GM23338 (cell line): ENCODE measurements around the gene GRAMD1A. TPM values are rescaled to one million over a fixed set of nuclear protein-coding genes. Genes with fewer than 3 reads are reported as not detected.

ENCODE experiments used
- ATAC-seq: fragments of 200-7000 bp; cut with Tn5 transposase; 3 replicates; pipeline ENCODE4 v1.9.1; 2020
- DNase-seq: peaks from one replicate; pipeline ENCODE4 v3.0.0-alpha.2; 2015; ENCODE audit warnings: low spot score
- H2AFZ ChIP-seq: fragments of 200-600 bp; sonication (generic); 2 replicates; pipeline ENCODE4 v1.8.0; 2016; ENCODE audit warnings: antibody characterized with exemption, mild to moderate bottlenecking, moderate library complexity
- H3F3A ChIP-seq: fragments of 200-600 bp; sonication (generic); replicated peaks from 2 replicates; pipeline ENCODE4 v1.8.0; 2017; ENCODE audit warnings: antibody characterized with exemption, mixed run types, low read depth
- H3K27ac ChIP-seq: fragments of 200-600 bp; sonication (generic); 2 replicates; pipeline ENCODE4 v1.6.1; 2016; ENCODE audit warnings: low read depth
- H3K27me3 ChIP-seq: fragments of 200-600 bp; sonication (generic); 2 replicates; pipeline ENCODE4 v1.8.0; 2016; ENCODE audit warnings: mild to moderate bottlenecking, mixed run types, moderate library complexity; ENCODE audit not compliant: insufficient read depth
- H3K36me3 ChIP-seq: fragments of 200-600 bp; sonication (generic); 2 replicates; pipeline ENCODE4 v1.8.0; 2016; ENCODE audit warnings: mild to moderate bottlenecking; ENCODE audit not compliant: insufficient read depth
- H3K4me1 ChIP-seq: fragments of 200-600 bp; sonication (generic); 2 replicates; pipeline ENCODE4 v1.8.0; 2016; ENCODE audit warnings: mild to moderate bottlenecking, moderate library complexity; ENCODE audit not compliant: insufficient read depth
- H3K4me2 ChIP-seq: fragments of 200-600 bp; sonication (generic); 2 replicates; pipeline ENCODE4 v1.7.1; 2017; ENCODE audit warnings: mixed run types
- H3K4me3 ChIP-seq: fragments of 200-600 bp; sonication (generic); 2 replicates; pipeline ENCODE4 v1.6.1; 2016; ENCODE audit warnings: mixed run types
- H3K79me2 ChIP-seq: fragments of 200-600 bp; sonication (generic); replicated peaks from 2 replicates; pipeline ENCODE4 v1.8.0; 2017; ENCODE audit warnings: mild to moderate bottlenecking; ENCODE audit not compliant: insufficient read depth
- H3K9me2 ChIP-seq: fragments of 200-600 bp; sonication (generic); 2 replicates; pipeline ENCODE4 v1.8.0; 2017; ENCODE audit not compliant: insufficient read depth
- H4K20me1 ChIP-seq: fragments of 200-600 bp; sonication (generic); replicated peaks from 2 replicates; pipeline ENCODE4 v1.8.0; 2017; ENCODE audit warnings: mild to moderate bottlenecking; ENCODE audit not compliant: insufficient read depth
- H3K27ac Mint-ChIP-seq: 2 replicates; pipeline ENCODE4 v1.8.0; 2020; ENCODE audit warnings: inconsistent platforms, mild to moderate bottlenecking, moderate library complexity, mixed read lengths
- H3K27me3 Mint-ChIP-seq: 3 replicates; pipeline ENCODE4 v1.8.0; 2022; ENCODE audit warnings: low read depth, mild to moderate bottlenecking, moderate library complexity, mixed read lengths, inconsistent platforms; ENCODE audit not compliant: insufficient read depth, poor library complexity
- H3K36me3 Mint-ChIP-seq: 3 replicates; pipeline ENCODE4 v1.8.0; 2021; ENCODE audit warnings: low read depth, mild to moderate bottlenecking, inconsistent platforms, moderate library complexity, mixed read lengths
- H3K4me1 Mint-ChIP-seq: 3 replicates; pipeline ENCODE4 v1.8.0; 2020; ENCODE audit warnings: mild to moderate bottlenecking, inconsistent platforms, mixed read lengths
- H3K4me3 Mint-ChIP-seq: 3 replicates; pipeline ENCODE4 v1.8.0; 2021; ENCODE audit warnings: moderate library complexity, mild to moderate bottlenecking, inconsistent platforms, mixed read lengths
- H3K9me3 Mint-ChIP-seq: 3 replicates; pipeline ENCODE4 v1.8.0; 2020; ENCODE audit warnings: moderate library complexity, mild to moderate bottlenecking, inconsistent platforms, mixed read lengths
- CREB1 ChIP-seq: fragments of 250-450 bp; sonication (Bioruptor Pico); IDR thresholded peaks from 2 replicates; pipeline ENCODE4 v1.5.0; 2020; ENCODE audit warnings: low read depth, mild to moderate bottlenecking, moderate library complexity
- ETS1 ChIP-seq: IDR thresholded peaks from 2 replicates; pipeline ENCODE4 v1.6.1; 2016; ENCODE audit warnings: antibody characterized with exemption
- EZH2 ChIP-seq: fragments of 200-600 bp; sonication (generic); IDR thresholded peaks from one replicate; pipeline ENCODE4 v1.8.0; 2017; ENCODE audit warnings: antibody characterized with exemption, mild to moderate bottlenecking, low read depth; ENCODE audit not compliant: unreplicated experiment
- EZH2phosphoT487 ChIP-seq: fragments of 200-600 bp; sonication (generic); IDR thresholded peaks from one replicate; pipeline ENCODE4 v1.8.1; 2018; ENCODE audit warnings: antibody characterized with exemption; ENCODE audit not compliant: unreplicated experiment
- JUNB ChIP-seq: IDR thresholded peaks from one replicate; pipeline ENCODE4 v1.6.1; 2016; ENCODE audit warnings: antibody characterized with exemption; ENCODE audit not compliant: unreplicated experiment
- NANOG ChIP-seq: IDR thresholded peaks from 2 replicates; pipeline ENCODE4 v1.6.1; 2016; ENCODE audit warnings: antibody characterized with exemption, borderline replicate concordance
- POLR2AphosphoS5 ChIP-seq: IDR thresholded peaks from 2 replicates; pipeline ENCODE4 v1.6.1; 2016; ENCODE audit warnings: antibody characterized with exemption, low read depth
- STAT1 ChIP-seq: IDR thresholded peaks from one replicate; pipeline ENCODE4 v1.6.1; 2016; ENCODE audit warnings: antibody characterized with exemption; ENCODE audit not compliant: unreplicated experiment
- ZNF331 ChIP-seq: fragments of 250-450 bp; sonication (Bioruptor Pico); IDR thresholded peaks from 2 replicates; pipeline ENCODE4 v1.5.0; 2020; ENCODE audit warnings: low read depth, mild to moderate bottlenecking, moderate library complexity
- ZNF462 ChIP-seq: fragments of 250-450 bp; sonication (Bioruptor Pico); IDR thresholded peaks from 2 replicates; pipeline ENCODE4 v1.5.0; 2020; ENCODE audit warnings: mild to moderate bottlenecking, moderate library complexity
- polyA plus RNA-seq: library from polyadenylated mRNA; unstranded; fragments of >200 nt; fragmentation: Nextera tagmentation; extraction: Ambion mirVana; gene quantifications from 2 replicates; pipeline ENCODE4 v1.2.1, GENCODE V29; 2016
- total RNA-seq: library from RNA; depleted of rRNA; stranded (reverse); fragments of >200 nt; shearing (Covaris generic); gene quantifications from 2 replicates; pipeline ENCODE4 v1.2.3, GENCODE V29; 2014
- TF ChIP-seq, protein P1 (sequence below): IDR thresholded peaks from one replicate; pipeline ENCODE4 v1.6.1; 2018; ENCODE audit warnings: antibody characterized with exemption; ENCODE audit not compliant: unreplicated experiment
- TF ChIP-seq, protein P2 (sequence below), 2 experiments: fragments of 200-600 bp in 1 of 2; sonication (generic) in 1 of 2; conservative IDR thresholded peaks; 2 replicates each; pipeline versions ENCODE4 v1.5.1 to v1.6.1; 2016 to 2017; ENCODE audit warnings: antibody characterized with exemption in 2 of 2, low read depth in 2 of 2, mild to moderate bottlenecking in 2 of 2, moderate library complexity in 1 of 2

Gene GRAMD1A
- total and polyA plus RNA-seq, 2 experiments from 2014 or later = 122 to 174 TPM

- ATAC-seq (no peak), DNase-seq (no peak)
- H3K27ac Mint-ChIP-seq = no peak overlapping the region
- Histone ChIP-seq H3F3A (peaks cover 8% of the 10 kb centered on the region; the same call in 1 of the 2 replicates), H3K9me2 (no peaks in the 10 kb centered on the region), H3K36me3 (no peaks in the 10 kb centered on the region), H3K27ac (no peak overlapping the region), H3K4me1 (0 out of 2 replicates have a peak, but pooled peaks cover 11% of the 10 kb centered on the region), H3K4me3 (no peak overlapping the region), H3K4me2 (no peak overlapping the region), H4K20me1 (no peaks in the 10 kb centered on the region), H2AFZ (no peak overlapping the region), H3K79me2 (no peaks in the 10 kb centered on the region), H3K27me3 (peaks cover 6% of the 10 kb centered on the region; the same call in 1 of the 2 replicates)
- H3K27me3 Mint-ChIP-seq = peaks cover 32% of the 10 kb centered on the region
- no peaks in the 10 kb centered on the region; the same call in 1 of the 3 replicates for H3K36me3 Mint-ChIP-seq
- TF ChIP-seq EZH2 = no peak
- TF ChIP-seq, protein P1, sequence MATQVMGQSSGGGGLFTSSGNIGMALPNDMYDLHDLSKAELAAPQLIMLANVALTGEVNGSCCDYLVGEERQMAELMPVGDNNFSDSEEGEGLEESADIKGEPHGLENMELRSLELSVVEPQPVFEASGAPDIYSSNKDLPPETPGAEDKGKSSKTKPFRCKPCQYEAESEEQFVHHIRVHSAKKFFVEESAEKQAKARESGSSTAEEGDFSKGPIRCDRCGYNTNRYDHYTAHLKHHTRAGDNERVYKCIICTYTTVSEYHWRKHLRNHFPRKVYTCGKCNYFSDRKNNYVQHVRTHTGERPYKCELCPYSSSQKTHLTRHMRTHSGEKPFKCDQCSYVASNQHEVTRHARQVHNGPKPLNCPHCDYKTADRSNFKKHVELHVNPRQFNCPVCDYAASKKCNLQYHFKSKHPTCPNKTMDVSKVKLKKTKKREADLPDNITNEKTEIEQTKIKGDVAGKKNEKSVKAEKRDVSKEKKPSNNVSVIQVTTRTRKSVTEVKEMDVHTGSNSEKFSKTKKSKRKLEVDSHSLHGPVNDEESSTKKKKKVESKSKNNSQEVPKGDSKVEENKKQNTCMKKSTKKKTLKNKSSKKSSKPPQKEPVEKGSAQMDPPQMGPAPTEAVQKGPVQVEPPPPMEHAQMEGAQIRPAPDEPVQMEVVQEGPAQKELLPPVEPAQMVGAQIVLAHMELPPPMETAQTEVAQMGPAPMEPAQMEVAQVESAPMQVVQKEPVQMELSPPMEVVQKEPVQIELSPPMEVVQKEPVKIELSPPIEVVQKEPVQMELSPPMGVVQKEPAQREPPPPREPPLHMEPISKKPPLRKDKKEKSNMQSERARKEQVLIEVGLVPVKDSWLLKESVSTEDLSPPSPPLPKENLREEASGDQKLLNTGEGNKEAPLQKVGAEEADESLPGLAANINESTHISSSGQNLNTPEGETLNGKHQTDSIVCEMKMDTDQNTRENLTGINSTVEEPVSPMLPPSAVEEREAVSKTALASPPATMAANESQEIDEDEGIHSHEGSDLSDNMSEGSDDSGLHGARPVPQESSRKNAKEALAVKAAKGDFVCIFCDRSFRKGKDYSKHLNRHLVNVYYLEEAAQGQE = no peak
- TF ChIP-seq ETS1 = no peak
- no peak for TF ChIP-seq ZNF331 (CRISPR knock-in tag)
- no peak for TF ChIP-seq POLR2AphosphoS5
- no peak for TF ChIP-seq JUNB
- no peak for TF ChIP-seq STAT1
- TF ChIP-seq ZNF462 = no peak
- TF ChIP-seq, protein P2, sequence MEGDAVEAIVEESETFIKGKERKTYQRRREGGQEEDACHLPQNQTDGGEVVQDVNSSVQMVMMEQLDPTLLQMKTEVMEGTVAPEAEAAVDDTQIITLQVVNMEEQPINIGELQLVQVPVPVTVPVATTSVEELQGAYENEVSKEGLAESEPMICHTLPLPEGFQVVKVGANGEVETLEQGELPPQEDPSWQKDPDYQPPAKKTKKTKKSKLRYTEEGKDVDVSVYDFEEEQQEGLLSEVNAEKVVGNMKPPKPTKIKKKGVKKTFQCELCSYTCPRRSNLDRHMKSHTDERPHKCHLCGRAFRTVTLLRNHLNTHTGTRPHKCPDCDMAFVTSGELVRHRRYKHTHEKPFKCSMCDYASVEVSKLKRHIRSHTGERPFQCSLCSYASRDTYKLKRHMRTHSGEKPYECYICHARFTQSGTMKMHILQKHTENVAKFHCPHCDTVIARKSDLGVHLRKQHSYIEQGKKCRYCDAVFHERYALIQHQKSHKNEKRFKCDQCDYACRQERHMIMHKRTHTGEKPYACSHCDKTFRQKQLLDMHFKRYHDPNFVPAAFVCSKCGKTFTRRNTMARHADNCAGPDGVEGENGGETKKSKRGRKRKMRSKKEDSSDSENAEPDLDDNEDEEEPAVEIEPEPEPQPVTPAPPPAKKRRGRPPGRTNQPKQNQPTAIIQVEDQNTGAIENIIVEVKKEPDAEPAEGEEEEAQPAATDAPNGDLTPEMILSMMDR (conservative IDR thresholded peaks at IDR 0.05; ENCODE audit: low read depth in 2 of 2) = no peak
- TF ChIP-seq CREB1 (CRISPR knock-in tag) = no peak
- no peak for TF ChIP-seq EZH2phosphoT487
- no peak for TF ChIP-seq NANOG
- H3K4me1 Mint-ChIP-seq = peaks cover 23% of the 10 kb centered on the region
- H3K9me3 Mint-ChIP-seq = peaks cover 2% of the 10 kb centered on the region; the same call in 1 of the 3 replicates
- H3K4me3 Mint-ChIP-seq = no peak overlapping the region
Observed at GRCh38 chr19:35063940-35064818, 64.1 kb downstream of the GRAMD1A start.
